ENCODE measurements around the gene UAP1L1. TPM values are rescaled to one million over a fixed set of nuclear protein-coding genes. Genes with fewer than 3 reads are reported as not detected.

The UAP1L1 gene
- total RNA-seq, 1 donor from 2014 or later, result 13.3 TPM

GRCh38 chr9:137046088-137046787, 31.1 kb upstream of the UAP1L1 start, which contains the start of gene NPDC1:
Gene NPDC1 (minus strand): TSS chr9:137046177. CDS start chr9:137045989, 188 bp downstream.
- H3K36me3 ChIP-seq, result no peaks in the 10 kb centered on the region
- peak within 1 kb of the TSS; percentile 48 to 63 for H3K4me3 ChIP-seq
- H3K9me3 ChIP-seq, result no peaks in the 10 kb centered on the region
- peak within 1 kb of the TSS; percentile 6 for H3K27ac ChIP-seq
- no peak for DNase-seq (ENCODE audit: extremely low spot score in 2 of 2)
- intact Hi-C loops (cut with DNase I), result no loop called here
- H3K4me1 ChIP-seq, result peaks cover 36% of the 10 kb centered on the region
- H3K27me3 ChIP-seq, result no peaks in the 10 kb centered on the region
- TF ChIP-seq POLR2AphosphoS5 (IDR thresholded peaks at IDR 0.05; ENCODE audit: insufficient read depth in 1 of 2, low read depth in 1 of 2), result no peak
- TF ChIP-seq, protein P1, sequence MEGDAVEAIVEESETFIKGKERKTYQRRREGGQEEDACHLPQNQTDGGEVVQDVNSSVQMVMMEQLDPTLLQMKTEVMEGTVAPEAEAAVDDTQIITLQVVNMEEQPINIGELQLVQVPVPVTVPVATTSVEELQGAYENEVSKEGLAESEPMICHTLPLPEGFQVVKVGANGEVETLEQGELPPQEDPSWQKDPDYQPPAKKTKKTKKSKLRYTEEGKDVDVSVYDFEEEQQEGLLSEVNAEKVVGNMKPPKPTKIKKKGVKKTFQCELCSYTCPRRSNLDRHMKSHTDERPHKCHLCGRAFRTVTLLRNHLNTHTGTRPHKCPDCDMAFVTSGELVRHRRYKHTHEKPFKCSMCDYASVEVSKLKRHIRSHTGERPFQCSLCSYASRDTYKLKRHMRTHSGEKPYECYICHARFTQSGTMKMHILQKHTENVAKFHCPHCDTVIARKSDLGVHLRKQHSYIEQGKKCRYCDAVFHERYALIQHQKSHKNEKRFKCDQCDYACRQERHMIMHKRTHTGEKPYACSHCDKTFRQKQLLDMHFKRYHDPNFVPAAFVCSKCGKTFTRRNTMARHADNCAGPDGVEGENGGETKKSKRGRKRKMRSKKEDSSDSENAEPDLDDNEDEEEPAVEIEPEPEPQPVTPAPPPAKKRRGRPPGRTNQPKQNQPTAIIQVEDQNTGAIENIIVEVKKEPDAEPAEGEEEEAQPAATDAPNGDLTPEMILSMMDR (IDR thresholded peaks at IDR 0.05), result peak; percentile 55 to 83 (median 67)

DNA sequence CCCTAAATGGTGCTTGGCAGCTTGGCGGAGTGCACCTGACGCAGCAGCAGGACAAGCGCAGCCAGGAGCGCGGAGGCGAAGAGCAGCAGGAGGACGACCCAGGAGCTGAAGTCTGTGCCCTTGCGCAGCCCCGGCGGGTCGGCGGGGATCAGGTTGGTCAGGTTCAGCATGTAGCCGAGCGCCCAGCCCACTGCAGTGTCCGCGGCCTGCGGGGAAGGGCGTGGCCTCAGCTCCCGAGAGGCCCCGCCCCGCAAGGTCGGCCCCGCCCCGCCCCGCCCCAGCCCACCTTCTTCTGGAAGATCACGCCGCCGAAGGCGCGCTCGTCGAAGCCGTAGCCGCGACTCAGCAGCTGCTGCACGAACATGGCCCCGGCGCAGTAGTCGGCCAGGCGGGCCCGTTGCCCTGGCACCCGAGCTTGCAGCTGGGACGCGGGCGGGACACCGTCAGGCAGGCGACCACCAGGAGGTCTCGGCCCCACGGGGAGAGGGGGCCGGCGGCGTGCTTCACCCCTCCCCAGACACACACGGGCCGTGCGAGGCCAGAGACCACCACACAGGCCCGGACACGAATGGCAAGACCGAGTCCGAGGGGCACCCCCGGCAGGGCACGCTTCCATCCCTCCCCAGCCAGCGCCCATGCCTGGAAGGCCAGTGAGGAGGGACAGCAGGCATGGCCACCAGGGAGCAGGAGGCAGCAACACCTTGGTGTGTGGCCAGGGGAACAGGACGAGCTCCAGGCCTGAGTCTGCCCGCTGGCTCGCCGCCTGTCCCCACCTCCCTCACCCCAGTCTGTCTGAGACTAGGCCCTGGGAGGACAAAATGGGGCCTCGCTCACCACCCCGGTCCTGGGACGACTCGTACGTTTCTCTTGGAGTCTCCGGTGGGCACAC, 28.4 kb upstream of the UAP1L1 start:
- H3K4me3 ChIP-seq, result no peak overlapping the region
- H3K36me3 ChIP-seq, result no peaks in the 10 kb centered on the region
- no peaks in the 10 kb centered on the region for H3K27me3 ChIP-seq
- peaks cover 43% of the 10 kb centered on the region for H3K4me1 ChIP-seq
- no peaks in the 10 kb centered on the region for H3K9me3 ChIP-seq
- no peak for DNase-seq (ENCODE audit: extremely low spot score in 2 of 2)
- TF ChIP-seq POLR2AphosphoS5 (IDR thresholded peaks at IDR 0.05; ENCODE audit: insufficient read depth in 1 of 2, low read depth in 1 of 2), result no peak
- TF ChIP-seq, protein P1 (IDR thresholded peaks at IDR 0.05), result no peak
- TF ChIP-seq POLR2A (IDR thresholded peaks at IDR 0.05), result no peak
- H3K27ac ChIP-seq, result no peak overlapping the region
- intact Hi-C loops (cut with DNase I), result no loop called here

DNA sequence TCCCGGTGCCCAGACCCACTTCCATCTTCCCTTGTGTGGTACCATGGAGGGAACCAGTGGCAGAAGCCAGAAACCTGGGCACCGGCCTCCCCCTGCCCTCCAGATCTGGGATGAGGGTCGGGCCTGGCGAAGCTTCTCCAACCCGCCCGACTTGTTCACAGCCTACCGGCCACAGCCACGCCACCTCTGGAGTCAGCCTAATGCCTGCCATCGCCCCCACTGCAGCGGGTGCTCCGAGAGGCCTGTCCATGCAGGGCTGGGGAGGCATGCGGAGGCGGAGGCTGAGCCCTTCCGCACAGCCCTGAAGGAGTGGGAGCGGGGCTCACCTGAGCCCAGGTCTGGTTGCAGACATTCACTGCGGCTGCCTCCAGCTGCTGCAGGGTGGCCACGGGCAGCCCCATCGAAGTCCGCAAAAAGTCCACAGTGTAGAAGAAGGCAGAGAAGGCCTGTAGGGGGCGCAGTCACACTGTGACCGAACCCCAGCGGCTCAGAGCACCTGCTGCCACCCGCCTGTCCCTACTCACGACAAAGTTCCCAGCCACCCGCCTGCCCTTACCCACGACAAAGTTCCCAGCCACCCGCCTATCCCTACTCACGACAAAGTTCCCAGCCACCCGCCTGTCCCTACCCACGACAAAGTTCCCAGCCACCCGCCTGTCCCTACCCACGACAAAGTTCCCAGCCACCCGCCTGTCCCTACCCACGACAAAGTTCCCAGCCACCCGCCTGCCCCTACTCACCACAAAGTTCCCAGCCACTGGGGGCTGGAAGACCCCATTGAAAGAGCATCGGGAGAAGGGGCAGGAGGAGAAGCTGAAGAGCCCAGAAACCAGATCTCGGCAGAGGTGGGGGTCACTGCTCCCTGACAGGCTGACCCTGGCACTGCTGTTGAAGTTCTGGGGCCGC, 27.5 kb upstream of the UAP1L1 start:
- no peaks in the 10 kb centered on the region for H3K36me3 ChIP-seq
- H3K4me1 ChIP-seq, result peaks cover 43% of the 10 kb centered on the region
- H3K4me3 ChIP-seq, result no peak overlapping the region
- no peak for DNase-seq (ENCODE audit: extremely low spot score in 2 of 2)
- H3K27me3 ChIP-seq, result no peaks in the 10 kb centered on the region
- intact Hi-C loops (cut with DNase I), result no loop called here
- TF ChIP-seq, protein P1 (IDR thresholded peaks at IDR 0.05), result peak in 1 of 3 experiments; percentile 12
- TF ChIP-seq POLR2A (IDR thresholded peaks at IDR 0.05), result no peak
- no peaks in the 10 kb centered on the region for H3K9me3 ChIP-seq
- no peak overlapping the region for H3K27ac ChIP-seq

DNA sequence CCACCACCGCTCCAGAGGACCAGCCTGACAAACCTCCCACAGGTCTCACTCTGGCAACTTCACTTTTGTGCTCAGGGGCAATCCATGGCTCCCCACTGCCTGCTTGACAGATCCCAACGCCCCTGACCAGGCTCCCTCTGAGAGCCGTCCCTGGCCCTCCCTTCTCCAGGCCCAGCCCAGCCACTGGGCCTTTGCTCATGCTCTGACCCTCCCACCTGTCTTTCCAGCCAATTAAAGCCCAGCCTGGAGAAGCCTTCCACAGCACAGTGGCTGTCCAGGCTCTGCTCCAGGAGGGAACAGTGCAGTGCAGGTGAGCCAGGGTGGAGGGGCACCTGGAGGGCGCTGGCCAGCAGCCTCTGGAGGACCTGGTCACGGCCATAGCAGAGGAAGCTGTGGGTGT, 26.7 kb upstream of the UAP1L1 start:
- Histone ChIP-seq H3K27ac (no peak overlapping the region), H3K27me3 (no peaks in the 10 kb centered on the region), H3K4me3 (no peak overlapping the region), H3K9me3 (no peaks in the 10 kb centered on the region), H3K4me1 (peaks cover 44% of the 10 kb centered on the region), H3K36me3 (no peaks in the 10 kb centered on the region)
- no peak for DNase-seq (ENCODE audit: extremely low spot score in 2 of 2)
- TF ChIP-seq POLR2A (IDR thresholded peaks at IDR 0.05) (no peak), POLR2AphosphoS5 (IDR thresholded peaks at IDR 0.05; ENCODE audit: insufficient read depth in 1 of 2, low read depth in 1 of 2) (no peak)
- TF ChIP-seq, protein P1 (IDR thresholded peaks at IDR 0.05), result no peak
- intact Hi-C loops (cut with DNase I), result no loop called here

Measured in vagina (tissue), 2 donors.